ENCODE data around the gene MUC2.
"Not testable (repeated sequence)": the region's sequence is repeated elsewhere in the genome, so short reads cannot be mapped to it uniquely, and the experiment has no call there.

Gene MUC2

GRCh38 chr11:1109101-1109917, 34.6 kb downstream of the MUC2 start:
- no peak for DNase-seq

- no peak for DNase-seq
These were observed 35.4 kb downstream of the MUC2 start for GRCh38 chr11:1109918-1110705.

GRCh38 chr11:1111545-1112212, 37.0 kb downstream of the MUC2 start:
- DNase-seq = no peak

GRCh38 chr11:1112351-1113191, 37.9 kb downstream of the MUC2 start:
- DNase-seq = no peak

GRCh38 chr11:1113405-1114201, 38.9 kb downstream of the MUC2 start:
- no peak for DNase-seq

GRCh38 chr11:1115292-1115691, 40.6 kb downstream of the MUC2 start:
- DNase-seq = not testable (repeated sequence)

GRCh38 chr11:1116104-1116503, 41.4 kb downstream of the MUC2 start:
- DNase-seq = no peak

GRCh38 chr11:1116666-1117390, 42.2 kb downstream of the MUC2 start:
- DNase-seq = no peak

GRCh38 chr11:1117992-1118391, 43.3 kb downstream of the MUC2 start:
- no peak for DNase-seq

- DNase-seq = no peak
These were observed 44.3 kb downstream of the MUC2 start for GRCh38 chr11:1118755-1119603.

GRCh38 chr11:1119604-1120146, 45.0 kb downstream of the MUC2 start:
- no peak for DNase-seq

GRCh38 chr11:1120532-1121330, 46.1 kb downstream of the MUC2 start:
- DNase-seq = no peak

- no peak for DNase-seq
These were observed 46.7 kb downstream of the MUC2 start for GRCh38 chr11:1121331-1121812.

- no peak for DNase-seq
These were observed 47.4 kb downstream of the MUC2 start for GRCh38 chr11:1121813-1122663.

GRCh38 chr11:1122664-1123002, 48.0 kb downstream of the MUC2 start:
- no peak for DNase-seq

- no peak for DNase-seq
These were observed 49.3 kb downstream of the MUC2 start for GRCh38 chr11:1123970-1124369.

Measured in stimulated activated CD4-positive, alpha-beta T cell treated with anti-CD3 and anti-CD28 coated beads, Interleukin-12 subunit alpha, Interleukin-12 subunit beta, amount 100 ng/mL, for 4 hours (primary cell).